ENCODE measurements around the gene SPAG16. TPM values are rescaled to one million over a fixed set of nuclear protein-coding genes. Genes with fewer than 3 reads are reported as not detected.

SPAG16 gene
- total and polyA plus RNA-seq, 3 donors from 2014 or later = 69.7 to 111 (median 80.7) TPM

- intact Hi-C loops (cut with DNase I; ENCODE audit: low total_unique reads) = no loop called here
- Histone ChIP-seq H3K4me1 (no peaks in the 10 kb centered on the region), H3K9me3 (no peaks in the 10 kb centered on the region), H3K4me3 (no peak overlapping the region), H3K27me3 (no peaks in the 10 kb centered on the region), H3K36me3 (ENCODE audit: low read depth, missing control alignments) (no peaks in the 10 kb centered on the region), H3K27ac (no peak overlapping the region)
- TF ChIP-seq, protein P1, sequence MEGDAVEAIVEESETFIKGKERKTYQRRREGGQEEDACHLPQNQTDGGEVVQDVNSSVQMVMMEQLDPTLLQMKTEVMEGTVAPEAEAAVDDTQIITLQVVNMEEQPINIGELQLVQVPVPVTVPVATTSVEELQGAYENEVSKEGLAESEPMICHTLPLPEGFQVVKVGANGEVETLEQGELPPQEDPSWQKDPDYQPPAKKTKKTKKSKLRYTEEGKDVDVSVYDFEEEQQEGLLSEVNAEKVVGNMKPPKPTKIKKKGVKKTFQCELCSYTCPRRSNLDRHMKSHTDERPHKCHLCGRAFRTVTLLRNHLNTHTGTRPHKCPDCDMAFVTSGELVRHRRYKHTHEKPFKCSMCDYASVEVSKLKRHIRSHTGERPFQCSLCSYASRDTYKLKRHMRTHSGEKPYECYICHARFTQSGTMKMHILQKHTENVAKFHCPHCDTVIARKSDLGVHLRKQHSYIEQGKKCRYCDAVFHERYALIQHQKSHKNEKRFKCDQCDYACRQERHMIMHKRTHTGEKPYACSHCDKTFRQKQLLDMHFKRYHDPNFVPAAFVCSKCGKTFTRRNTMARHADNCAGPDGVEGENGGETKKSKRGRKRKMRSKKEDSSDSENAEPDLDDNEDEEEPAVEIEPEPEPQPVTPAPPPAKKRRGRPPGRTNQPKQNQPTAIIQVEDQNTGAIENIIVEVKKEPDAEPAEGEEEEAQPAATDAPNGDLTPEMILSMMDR (IDR thresholded peaks at IDR 0.05) = no peak
- no peak for TF ChIP-seq POLR2A (IDR thresholded peaks at IDR 0.05)
- 88 to 91% methylated on average over 6 of the region's 6 CpGs for WGBS, 2 donors
- DNase-seq = no peak
Measured at GRCh38 chr2:214004463-214004862, 720.2 kb downstream of the SPAG16 start.

DNA sequence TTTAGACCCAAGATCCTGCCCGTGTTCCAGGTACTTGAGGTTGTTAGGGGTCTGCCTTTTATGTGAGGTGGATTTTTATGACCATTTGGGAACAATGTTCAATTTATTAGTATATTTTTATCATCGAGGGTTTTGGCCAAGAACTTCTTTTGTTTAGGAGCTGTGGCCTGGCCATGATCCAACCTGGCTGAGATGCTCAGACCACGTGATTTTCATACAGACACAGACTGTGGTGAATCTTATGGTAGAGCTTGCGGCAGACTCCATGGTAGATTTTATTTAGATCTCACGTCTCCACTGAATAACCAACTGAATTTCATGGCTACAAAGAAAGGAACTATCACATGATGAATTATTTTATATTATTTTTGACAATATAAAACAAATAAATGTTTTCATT is 721.1 kb downstream of the SPAG16 start:
- Histone ChIP-seq H3K4me1 (no peaks in the 10 kb centered on the region), H3K36me3 (ENCODE audit: low read depth, missing control alignments) (no peaks in the 10 kb centered on the region), H3K9me3 (no peaks in the 10 kb centered on the region), H3K27ac (no peak overlapping the region), H3K27me3 (no peaks in the 10 kb centered on the region), H3K4me3 (no peak overlapping the region)
- WGBS, 2 donors = 65 to 69% methylated on average over 5 of the region's 5 CpGs
- DNase-seq = no peak
- no peak for TF ChIP-seq POLR2A (IDR thresholded peaks at IDR 0.05)
- TF ChIP-seq, protein P1 (IDR thresholded peaks at IDR 0.05) = no peak
- intact Hi-C loops (cut with DNase I; ENCODE audit: low total_unique reads) = no loop called here

DNA sequence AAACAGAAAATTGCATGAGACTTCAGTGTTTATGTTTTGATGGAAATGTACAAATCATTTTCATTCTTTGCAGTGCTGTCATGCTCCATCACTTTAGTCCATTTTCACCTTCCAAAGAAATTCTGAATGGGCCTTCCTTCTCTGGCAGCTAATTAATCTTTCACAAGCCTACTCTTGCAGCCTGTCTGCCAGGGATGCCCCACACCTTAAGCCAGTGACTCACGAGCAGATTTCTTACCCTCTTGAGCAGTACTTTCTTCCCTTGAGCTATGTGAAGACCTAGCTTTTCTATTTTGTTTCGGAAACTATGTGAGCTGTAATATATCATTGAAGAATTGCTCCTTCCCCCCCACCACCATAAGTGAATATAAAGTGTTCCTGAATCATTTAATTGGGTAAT is 722.3 kb downstream of the SPAG16 start:
- Histone ChIP-seq H3K36me3 (ENCODE audit: low read depth, missing control alignments) (no peaks in the 10 kb centered on the region), H3K4me3 (no peak overlapping the region), H3K27ac (no peak overlapping the region), H3K9me3 (no peaks in the 10 kb centered on the region), H3K27me3 (no peaks in the 10 kb centered on the region), H3K4me1 (no peaks in the 10 kb centered on the region)
- no peak for TF ChIP-seq POLR2A (IDR thresholded peaks at IDR 0.05)
- WGBS, 2 donors = 49 to 69% methylated on average over 2 of the region's 2 CpGs
- intact Hi-C loops (cut with DNase I; ENCODE audit: low total_unique reads) = no loop called here
- DNase-seq = no peak

- no peaks in the 10 kb centered on the region for H3K4me1 ChIP-seq
- TF ChIP-seq, protein P1 (IDR thresholded peaks at IDR 0.05) = no peak
- DNase-seq = no peak
- H3K27ac ChIP-seq = no peak overlapping the region
- intact Hi-C loops (cut with DNase I; ENCODE audit: low total_unique reads) = no loop called here
- 61 to 63% methylated on average over 3 of the region's 3 CpGs for WGBS, 2 donors
- no peaks in the 10 kb centered on the region for H3K9me3 ChIP-seq
- no peak overlapping the region for H3K4me3 ChIP-seq
- no peaks in the 10 kb centered on the region for H3K36me3 ChIP-seq (ENCODE audit: low read depth, missing control alignments)
- H3K27me3 ChIP-seq = no peaks in the 10 kb centered on the region
Measured at GRCh38 chr2:214011676-214012075, 727.4 kb downstream of the SPAG16 start.

DNA sequence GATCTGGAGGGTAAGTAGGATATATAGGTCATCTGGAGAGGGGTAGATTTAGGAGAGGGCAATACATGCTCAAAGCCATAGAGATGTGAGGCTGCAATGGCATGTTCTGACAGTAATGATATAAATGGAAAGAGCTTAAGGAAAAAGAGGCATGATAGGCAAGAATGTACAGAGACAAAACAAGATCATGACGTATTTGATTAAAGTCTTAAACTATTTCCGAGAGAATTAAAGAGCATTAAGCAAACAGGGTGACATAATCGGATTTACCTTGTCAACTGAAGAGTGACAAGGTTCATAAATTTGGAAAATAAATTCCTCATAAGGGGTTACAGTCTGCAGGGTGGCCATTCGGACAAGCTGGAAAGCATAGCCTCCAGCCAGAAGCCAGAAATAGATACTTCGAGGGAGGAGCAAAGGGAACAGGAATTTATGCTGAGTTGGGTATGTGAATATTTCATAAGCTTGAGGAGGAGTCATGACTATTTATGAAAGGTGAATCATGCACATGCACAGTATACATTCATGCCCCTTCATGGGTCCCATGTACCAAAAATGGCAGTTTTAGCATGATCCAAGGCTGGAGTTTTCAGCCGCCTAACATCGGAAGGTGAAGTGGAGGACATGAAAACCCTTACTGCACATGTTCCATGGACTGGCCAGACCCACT is 730.4 kb downstream of the SPAG16 start:
- H3K9me3 ChIP-seq = no peaks in the 10 kb centered on the region
- no peak overlapping the region for H3K27ac ChIP-seq
- intact Hi-C loops (cut with DNase I; ENCODE audit: low total_unique reads) = no loop called here
- WGBS, 2 donors = 93 to 94% methylated on average over 7 of the region's 7 CpGs
- H3K36me3 ChIP-seq (ENCODE audit: low read depth, missing control alignments) = no peaks in the 10 kb centered on the region
- no peaks in the 10 kb centered on the region for H3K4me1 ChIP-seq
- TF ChIP-seq POLR2A (IDR thresholded peaks at IDR 0.05) = no peak
- TF ChIP-seq, protein P1 (IDR thresholded peaks at IDR 0.05) = no peak
- H3K27me3 ChIP-seq = no peaks in the 10 kb centered on the region
- DNase-seq = no peak
- H3K4me3 ChIP-seq = no peak overlapping the region

Measured in testis (tissue), 3 donors.